Spleen (tissue), 7 donors: Measurements from ENCODE around the gene TCF7L1.

Source experiments
- CTCF ChIP-seq, 11 experiments: fragments of 200-600 bp in 7 of 11; fragments of 450-650 bp in 4 of 11; sonication (generic) in 4 of 11; IDR thresholded peaks in 8 of 11; conservative IDR thresholded peaks in 3 of 11; 1 replicate in 7 of 11; 2 replicates in 4 of 11; pipeline versions ENCODE4 v1.4.0 to v1.8.0; 2016 to 2021; ENCODE audit warnings: antibody characterized with exemption in 11 of 11, inconsistent platforms in 4 of 11, mild to moderate bottlenecking in 1 of 11
- POLR2AphosphoS5 ChIP-seq, 3 donors: sonication (generic); formaldehyde crosslinking; IDR thresholded peaks; one replicate each; pipeline ENCODE4 v1.5.1; 2017; ENCODE audit warnings: antibody characterized with exemption in 3 of 3
- donor health status: DM: no; HTN: no; CAD: no; lungs with moderate emphysema.
- donor health status: DM: no; HTN: no; CAD: no.
- donor health status: DM: no; HTN: no; CAD: no.

- TF ChIP-seq CTCF (IDR thresholded peaks at IDR 0.05 in 8 of 11, conservative IDR thresholded peaks at IDR 0.05 in 3 of 11), result no peak
- TF ChIP-seq POLR2AphosphoS5 (IDR thresholded peaks at IDR 0.05), result no peak
Observed at GRCh38 chr2:85221067-85221691, 88.0 kb downstream of the TCF7L1 start.
